K562 (cell line): ENCODE results near the gene IRS1. TPM values are rescaled to one million over a fixed set of nuclear protein-coding genes. Genes with fewer than 3 reads are reported as not detected.

ENCODE experiments used
- CC2D1A ChIP-seq: fragments of 450-650 bp; IDR thresholded peaks from 2 replicates; pipeline ENCODE4 v1.6.1; 2017; ENCODE audit warnings: mild to moderate bottlenecking
- DPF2 ChIP-seq: fragments of 450-650 bp; IDR thresholded peaks from 2 replicates; pipeline ENCODE4 v1.6.1; 2016
- FOSL1 ChIP-seq: fragments of 200-800 bp; sonication (Bioruptor generic); conservative IDR thresholded peaks from 2 replicates; pipeline ENCODE4 v1.6.1; 2016; ENCODE audit warnings: missing genetic modification characterization, missing compliant biosample characterization
- FOXJ2 ChIP-seq: fragments of 200-800 bp; sonication (Bioruptor generic); IDR thresholded peaks from 2 replicates; pipeline ENCODE4 v1.6.1; 2016; ENCODE audit warnings: missing genetic modification characterization, missing compliant biosample characterization
- GATAD2A ChIP-seq: fragments of 450-650 bp; IDR thresholded peaks from 2 replicates; pipeline ENCODE4 v1.6.1; 2017
- L3MBTL2 ChIP-seq: fragments of 450-650 bp; IDR thresholded peaks from 2 replicates; pipeline ENCODE4 v1.6.1; 2016; ENCODE audit warnings: mild to moderate bottlenecking, moderate library complexity
- MECOM ChIP-seq: fragments of 250-450 bp; sonication (Bioruptor Pico); IDR thresholded peaks from 2 replicates; pipeline ENCODE4 v1.8.0; 2022; ENCODE audit warnings: inconsistent platforms
- MTA2 ChIP-seq: fragments of 450-650 bp; IDR thresholded peaks from 2 replicates; pipeline ENCODE4 v1.6.1; 2016; ENCODE audit warnings: low read depth
- NFXL1 ChIP-seq: fragments of 450-650 bp; formaldehyde crosslinking; IDR thresholded peaks from 2 replicates; pipeline ENCODE4 v1.4.0; 2021; ENCODE audit warnings: mild to moderate bottlenecking
- NR2C2 ChIP-seq, 2 experiments: fragments of 200-800 bp in 1 of 2; sonication (Bioruptor generic) in 1 of 2; sonication (generic) in 1 of 2; formaldehyde crosslinking in 1 of 2; IDR thresholded peaks; 2 replicates each; pipeline versions ENCODE4 v1.6.1 to v1.8.0; 2016 to 2022; ENCODE audit warnings: mild to moderate bottlenecking in 1 of 2, missing compliant biosample characterization in 1 of 2, missing genetic modification characterization in 1 of 2, missing genetic modification reagents in 1 of 2
- PML ChIP-seq: IDR thresholded peaks from 2 replicates; pipeline ENCODE4 v1.6.1; 2012; ENCODE audit warnings: low read length, inconsistent platforms
- RBFOX2 ChIP-seq: fragments of 200-400 bp; formaldehyde crosslinking; IDR thresholded peaks from 2 replicates; pipeline ENCODE4 v1.6.1; 2017; ENCODE audit warnings: low read depth, mild to moderate bottlenecking, low read length, moderate library complexity
- RCOR1 ChIP-seq, 2 experiments: IDR thresholded peaks; 2 replicates each; pipeline ENCODE4 v1.6.1; 2012; ENCODE audit warnings: low read depth in 2 of 2, low read length in 2 of 2, borderline replicate concordance in 1 of 2, improper control_type of control experiment in 1 of 2
- ZKSCAN8 ChIP-seq: fragments of 200-800 bp; sonication (Bioruptor generic); IDR thresholded peaks from 2 replicates; pipeline ENCODE4 v1.6.1; 2016; ENCODE audit warnings: missing genetic modification characterization, missing compliant biosample characterization
- ZNF589 ChIP-seq: fragments of 200-800 bp; sonication (Bioruptor generic); IDR thresholded peaks from 2 replicates; pipeline ENCODE4 v1.6.1; 2016; ENCODE audit warnings: low read depth, missing genetic modification characterization, missing compliant biosample characterization
- ZNF79 ChIP-seq: fragments of 250-450 bp; sonication (Bioruptor Pico); IDR thresholded peaks from 2 replicates; pipeline ENCODE4 v1.4.0; 2020; ENCODE audit warnings: low read depth, mild to moderate bottlenecking, moderate library complexity
- polyA plus RNA-seq, 8 experiments: library from polyadenylated mRNA; depleted of rRNA in 4 of 8; stranded (reverse) in 5 of 8; unstranded in 3 of 8; fragments of >200 nt; fragmentation: Nextera tagmentation in 2 of 8; fragmentation: Illumina TruSeq in 1 of 8; extraction: Ambion mirVana in 2 of 8; extraction: Trizol in 1 of 8; gene quantifications; 2 replicates each; pipeline versions ENCODE4 v1.2.1 to v1.2.3, GENCODE V29; 2011 to 2014; ENCODE audit warnings: inconsistent platforms in 1 of 8, missing spikeins in 1 of 8
- total RNA-seq, 7 experiments: library from RNA; depleted of rRNA in 6 of 7; stranded (reverse); fragments of >200 nt in 6 of 7; fragmentation: Illumina TruSeq in 2 of 7; extraction: Trizol in 2 of 7; gene quantifications; 2 replicates each; pipeline versions ENCODE4 v1.2.1 to v1.2.3, GENCODE V29; 2011 to 2021; ENCODE audit warnings: low replicate concordance in 1 of 7
- TF ChIP-seq, protein P1 (sequence below): fragments of 450-650 bp; IDR thresholded peaks from 2 replicates; pipeline ENCODE4 v1.6.1; 2017; ENCODE audit warnings: antibody characterized with exemption, mild to moderate bottlenecking
- TF ChIP-seq, protein P2 (sequence below): sonication (generic); IDR thresholded peaks from 2 replicates; pipeline ENCODE4 v1.6.1; 2016
- TF ChIP-seq, protein P3 (sequence below), 2 experiments: fragments of 200-800 bp in 1 of 2; sonication (Bioruptor generic) in 1 of 2; sonication (generic) in 1 of 2; formaldehyde crosslinking in 1 of 2; IDR thresholded peaks in 1 of 2; conservative IDR thresholded peaks in 1 of 2; 2 replicates each; pipeline versions ENCODE4 v1.5.0 to v1.6.1; 2016 to 2020; ENCODE audit warnings: missing compliant biosample characterization in 1 of 2, missing genetic modification characterization in 1 of 2, missing genetic modification reagents in 1 of 2
- TF ChIP-seq, protein P4 (sequence below): sonication (generic); formaldehyde crosslinking; IDR thresholded peaks from 2 replicates; pipeline ENCODE4 v1.8.1; 2023; ENCODE audit warnings: mild to moderate bottlenecking, missing genetic modification reagents

IRS1 gene
- total and polyA plus RNA-seq, 9 of the 15 experiments (the other 6 are each of a cell fraction or from before 2014, with no cell fraction given): under 0.01 to 0.31 (median 0.08) TPM; not detected in 1

DNA sequence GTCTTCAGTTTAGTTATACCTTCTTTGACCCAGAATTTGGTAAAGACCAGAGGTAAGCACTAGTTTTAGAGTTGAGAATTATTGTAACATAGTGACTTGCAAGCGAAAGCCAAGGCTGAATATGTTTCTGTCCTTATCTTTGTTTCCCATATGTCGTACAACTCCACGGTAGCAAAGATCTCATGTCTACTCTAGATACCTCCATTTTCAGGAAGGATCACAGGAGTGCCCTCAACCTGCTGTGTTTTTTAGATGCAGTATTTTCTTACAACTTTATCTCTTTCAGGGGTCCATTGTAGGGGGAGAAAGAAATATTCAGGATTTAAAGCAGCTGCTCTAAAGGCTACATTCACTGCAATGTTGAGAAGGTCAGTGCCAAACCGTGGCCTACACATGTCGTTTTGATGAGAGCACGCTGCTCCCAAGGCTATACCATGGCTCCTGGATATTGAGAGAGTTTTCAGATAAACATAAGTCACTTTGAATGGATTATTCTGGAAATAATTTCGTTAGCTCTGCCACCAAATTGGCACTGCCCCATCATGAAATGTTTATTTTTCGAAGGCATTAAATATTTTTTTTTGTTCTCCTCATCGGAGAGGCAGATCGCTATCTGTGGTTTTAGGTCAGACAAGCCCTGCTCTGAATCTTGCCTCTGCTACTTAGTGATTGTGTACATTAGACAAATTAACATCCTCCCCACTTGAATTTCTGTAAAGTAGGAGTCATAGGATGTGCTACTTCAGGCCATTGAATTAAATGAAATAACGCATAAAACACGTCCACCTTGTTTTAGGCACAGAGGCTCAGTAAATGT lies 38.4 kb upstream of the IRS1 start (continued):
- TF ChIP-seq, protein P1, sequence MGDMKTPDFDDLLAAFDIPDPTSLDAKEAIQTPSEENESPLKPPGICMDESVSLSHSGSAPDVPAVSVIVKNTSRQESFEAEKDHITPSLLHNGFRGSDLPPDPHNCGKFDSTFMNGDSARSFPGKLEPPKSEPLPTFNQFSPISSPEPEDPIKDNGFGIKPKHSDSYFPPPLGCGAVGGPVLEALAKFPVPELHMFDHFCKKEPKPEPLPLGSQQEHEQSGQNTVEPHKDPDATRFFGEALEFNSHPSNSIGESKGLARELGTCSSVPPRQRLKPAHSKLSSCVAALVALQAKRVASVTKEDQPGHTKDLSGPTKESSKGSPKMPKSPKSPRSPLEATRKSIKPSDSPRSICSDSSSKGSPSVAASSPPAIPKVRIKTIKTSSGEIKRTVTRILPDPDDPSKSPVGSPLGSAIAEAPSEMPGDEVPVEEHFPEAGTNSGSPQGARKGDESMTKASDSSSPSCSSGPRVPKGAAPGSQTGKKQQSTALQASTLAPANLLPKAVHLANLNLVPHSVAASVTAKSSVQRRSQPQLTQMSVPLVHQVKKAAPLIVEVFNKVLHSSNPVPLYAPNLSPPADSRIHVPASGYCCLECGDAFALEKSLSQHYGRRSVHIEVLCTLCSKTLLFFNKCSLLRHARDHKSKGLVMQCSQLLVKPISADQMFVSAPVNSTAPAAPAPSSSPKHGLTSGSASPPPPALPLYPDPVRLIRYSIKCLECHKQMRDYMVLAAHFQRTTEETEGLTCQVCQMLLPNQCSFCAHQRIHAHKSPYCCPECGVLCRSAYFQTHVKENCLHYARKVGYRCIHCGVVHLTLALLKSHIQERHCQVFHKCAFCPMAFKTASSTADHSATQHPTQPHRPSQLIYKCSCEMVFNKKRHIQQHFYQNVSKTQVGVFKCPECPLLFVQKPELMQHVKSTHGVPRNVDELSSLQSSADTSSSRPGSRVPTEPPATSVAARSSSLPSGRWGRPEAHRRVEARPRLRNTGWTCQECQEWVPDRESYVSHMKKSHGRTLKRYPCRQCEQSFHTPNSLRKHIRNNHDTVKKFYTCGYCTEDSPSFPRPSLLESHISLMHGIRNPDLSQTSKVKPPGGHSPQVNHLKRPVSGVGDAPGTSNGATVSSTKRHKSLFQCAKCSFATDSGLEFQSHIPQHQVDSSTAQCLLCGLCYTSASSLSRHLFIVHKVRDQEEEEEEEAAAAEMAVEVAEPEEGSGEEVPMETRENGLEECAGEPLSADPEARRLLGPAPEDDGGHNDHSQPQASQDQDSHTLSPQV: peak; percentile 88
- TF ChIP-seq, protein P2, sequence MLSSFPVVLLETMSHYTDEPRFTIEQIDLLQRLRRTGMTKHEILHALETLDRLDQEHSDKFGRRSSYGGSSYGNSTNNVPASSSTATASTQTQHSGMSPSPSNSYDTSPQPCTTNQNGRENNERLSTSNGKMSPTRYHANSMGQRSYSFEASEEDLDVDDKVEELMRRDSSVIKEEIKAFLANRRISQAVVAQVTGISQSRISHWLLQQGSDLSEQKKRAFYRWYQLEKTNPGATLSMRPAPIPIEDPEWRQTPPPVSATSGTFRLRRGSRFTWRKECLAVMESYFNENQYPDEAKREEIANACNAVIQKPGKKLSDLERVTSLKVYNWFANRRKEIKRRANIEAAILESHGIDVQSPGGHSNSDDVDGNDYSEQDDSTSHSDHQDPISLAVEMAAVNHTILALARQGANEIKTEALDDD: peak; percentile 59; the same call in 1 of the 2 replicates
- TF ChIP-seq ZNF589 (CRISPR knock-in tag) (0 out of 2 replicates have a peak, but pooled peaks have one; percentile 23), ZNF79 (CRISPR knock-in tag) (no peak), PML (peak; percentile 35; the same call in 1 of the 2 replicates), MTA2 (peak; percentile 61; the same call in 1 of the 2 replicates), NR2C2 (CRISPR knock-in tag; IDR thresholded peaks at IDR 0.05) (no peak), NR2C2 (tag; IDR thresholded peaks at IDR 0.05) (peak; percentile 13; the same call in 1 of the 2 replicates), L3MBTL2 (peak; percentile 79), RCOR1 (IDR thresholded peaks at IDR 0.05; ENCODE audit: borderline replicate concordance in 1 of 2, low read depth in 2 of 2, low read length in 2 of 2) (peak in 1 of 2 experiments; percentile 59; a peak in 2 of 4 replicates), DPF2 (peak; percentile 65), ZKSCAN8 (CRISPR knock-in tag) (peak; percentile 30; the same call in 1 of the 2 replicates), FOSL1 (tag) (peak; percentile 26; the same call in 1 of the 2 replicates), CC2D1A (no peak), NFXL1 (CRISPR knock-in tag) (no peak), RBFOX2 (peak; percentile 57), MECOM (CRISPR knock-in tag) (0 out of 2 replicates have a peak, but pooled peaks have one; percentile 54), GATAD2A (no peak), FOXJ2 (tag) (0 out of 2 replicates have a peak, but pooled peaks have one; percentile 24)
- TF ChIP-seq, protein P3, sequence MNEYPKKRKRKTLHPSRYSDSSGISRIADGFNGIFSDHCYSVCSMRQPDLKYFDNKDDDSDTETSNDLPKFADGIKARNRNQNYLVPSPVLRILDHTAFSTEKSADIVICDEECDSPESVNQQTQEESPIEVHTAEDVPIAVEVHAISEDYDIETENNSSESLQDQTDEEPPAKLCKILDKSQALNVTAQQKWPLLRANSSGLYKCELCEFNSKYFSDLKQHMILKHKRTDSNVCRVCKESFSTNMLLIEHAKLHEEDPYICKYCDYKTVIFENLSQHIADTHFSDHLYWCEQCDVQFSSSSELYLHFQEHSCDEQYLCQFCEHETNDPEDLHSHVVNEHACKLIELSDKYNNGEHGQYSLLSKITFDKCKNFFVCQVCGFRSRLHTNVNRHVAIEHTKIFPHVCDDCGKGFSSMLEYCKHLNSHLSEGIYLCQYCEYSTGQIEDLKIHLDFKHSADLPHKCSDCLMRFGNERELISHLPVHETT (CRISPR knock-in tag; conservative IDR thresholded peaks at IDR 0.05 in 1 of 2, IDR thresholded peaks at IDR 0.05 in 1 of 2): peak in 1 of 2 experiments; percentile 27; a peak in 1 of 4 replicates
- TF ChIP-seq, protein P4, sequence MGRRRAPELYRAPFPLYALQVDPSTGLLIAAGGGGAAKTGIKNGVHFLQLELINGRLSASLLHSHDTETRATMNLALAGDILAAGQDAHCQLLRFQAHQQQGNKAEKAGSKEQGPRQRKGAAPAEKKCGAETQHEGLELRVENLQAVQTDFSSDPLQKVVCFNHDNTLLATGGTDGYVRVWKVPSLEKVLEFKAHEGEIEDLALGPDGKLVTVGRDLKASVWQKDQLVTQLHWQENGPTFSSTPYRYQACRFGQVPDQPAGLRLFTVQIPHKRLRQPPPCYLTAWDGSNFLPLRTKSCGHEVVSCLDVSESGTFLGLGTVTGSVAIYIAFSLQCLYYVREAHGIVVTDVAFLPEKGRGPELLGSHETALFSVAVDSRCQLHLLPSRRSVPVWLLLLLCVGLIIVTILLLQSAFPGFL (CRISPR knock-in tag): no peak
